Prostate gland (tissue), 2 donors: ENCODE data around the gene ASPA.

ENCODE experiments used
- CTCF ChIP-seq, 4 experiments: fragments of 200-600 bp in 2 of 4; fragments of 450-650 bp in 2 of 4; sonication (generic) in 2 of 4; IDR thresholded peaks; 1 replicate in 3 of 4; 2 replicates in 1 of 4; pipeline ENCODE4 v1.5.1; 2016 to 2019; ENCODE audit warnings: antibody characterized with exemption in 4 of 4, mild to moderate bottlenecking in 2 of 4, moderate library complexity in 2 of 4
- POLR2AphosphoS5 ChIP-seq: sonication (generic); formaldehyde crosslinking; IDR thresholded peaks from one replicate; pipeline ENCODE4 v1.6.1; 2017; ENCODE audit warnings: antibody characterized with exemption

- TF ChIP-seq POLR2AphosphoS5 (no peak), CTCF (IDR thresholded peaks at IDR 0.05) (no peak)
Observed at GRCh38 chr17:3513305-3514035, 37.7 kb downstream of the ASPA start.
